Stimulated activated CD4-positive, alpha-beta T cell treated with anti-CD3 and anti-CD28 coated beads, Interleukin-12 subunit alpha, Interleukin-12 subunit beta, amount 100 ng/mL, for 24 hours (primary cell): ENCODE data around the gene SDHB.
"Not testable (repeated sequence)": the region's sequence is repeated elsewhere in the genome, so short reads cannot be mapped to it uniquely, and the experiment has no call there.

ENCODE experiments used
- DNase-seq, 2 experiments: peaks; one replicate each; pipeline ENCODE4 v3.0.0-alpha.2; 2020; ENCODE audit warnings: low read depth in 2 of 2

The SDHB gene

DNA sequence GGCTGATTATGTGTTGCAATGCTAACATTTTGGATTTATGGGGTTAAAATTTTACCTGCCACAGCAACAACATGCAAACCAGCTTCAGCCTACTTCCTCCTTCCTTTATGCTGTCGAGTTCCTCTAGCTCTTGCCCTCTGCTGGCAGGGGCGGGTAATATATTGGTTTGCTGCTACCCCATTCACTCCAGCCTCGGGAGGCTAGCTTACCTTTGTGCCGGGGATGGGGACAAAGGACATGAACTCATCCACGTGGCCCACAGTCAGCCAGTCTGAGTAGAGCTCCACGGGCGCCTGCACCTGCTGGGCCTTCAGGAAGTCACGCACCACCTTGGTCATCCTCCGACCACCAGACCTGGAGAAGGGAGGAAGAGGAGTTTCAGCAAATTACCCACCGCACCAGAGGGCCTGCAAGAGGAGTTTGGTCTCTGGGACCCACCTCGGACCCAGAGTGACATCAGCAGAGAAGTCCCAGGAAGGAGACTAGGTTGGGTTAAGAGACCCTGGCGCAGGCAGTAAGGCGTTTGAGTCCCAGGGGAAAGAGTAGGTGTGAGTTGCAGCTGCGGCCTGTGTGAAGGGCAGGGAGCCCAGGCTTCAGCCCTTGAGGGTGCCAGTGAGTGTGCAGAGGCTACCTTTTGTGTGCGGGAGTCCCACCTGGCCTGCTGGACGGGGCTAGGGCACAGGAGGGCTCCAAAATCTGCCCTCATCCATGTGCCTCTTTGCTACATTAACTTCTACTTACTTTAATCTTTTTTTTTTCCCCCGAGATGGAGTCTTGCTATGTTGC, 21.8 kb upstream of the SDHB start:
- no peak for DNase-seq

DNA sequence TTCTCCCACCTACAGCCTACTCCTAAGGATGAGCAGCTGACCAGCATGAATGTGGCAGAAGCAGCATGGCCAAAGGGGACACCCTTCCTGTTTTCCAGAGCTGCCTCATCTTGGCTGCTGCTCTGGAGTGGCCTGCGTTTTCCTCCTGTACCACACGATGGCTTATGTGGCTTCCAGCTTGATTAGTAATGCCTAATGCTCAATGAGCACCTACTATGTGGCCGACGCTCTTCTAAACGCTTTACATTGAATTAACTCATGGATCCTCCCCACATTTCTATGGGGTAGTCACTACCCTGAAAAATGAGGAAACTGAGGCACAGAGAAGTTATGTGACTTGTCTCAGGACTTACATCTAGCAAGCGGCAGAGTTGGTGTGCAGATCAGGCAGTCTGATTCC, 18.0 kb upstream of the SDHB start:
- DNase-seq, result no peak

DNA sequence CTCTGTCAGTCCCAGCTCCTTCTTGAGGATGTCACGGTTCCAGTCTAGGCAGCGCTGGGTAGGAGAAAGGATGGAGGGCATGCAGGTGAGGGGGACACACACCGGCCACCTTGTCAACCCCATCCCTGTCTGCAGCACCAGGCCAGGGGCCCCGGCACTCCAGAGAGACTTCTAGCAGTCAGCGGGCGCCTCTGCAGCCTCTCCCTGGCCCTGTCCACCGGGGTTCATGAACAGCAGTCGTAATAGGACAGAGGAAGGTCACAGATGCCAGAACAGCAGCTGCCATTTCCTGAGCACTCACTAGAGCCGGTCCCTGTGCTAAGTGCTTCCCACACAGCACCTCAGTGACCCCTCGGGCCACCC, 16.3 kb upstream of the SDHB start:
- DNase-seq, result no peak

DNA sequence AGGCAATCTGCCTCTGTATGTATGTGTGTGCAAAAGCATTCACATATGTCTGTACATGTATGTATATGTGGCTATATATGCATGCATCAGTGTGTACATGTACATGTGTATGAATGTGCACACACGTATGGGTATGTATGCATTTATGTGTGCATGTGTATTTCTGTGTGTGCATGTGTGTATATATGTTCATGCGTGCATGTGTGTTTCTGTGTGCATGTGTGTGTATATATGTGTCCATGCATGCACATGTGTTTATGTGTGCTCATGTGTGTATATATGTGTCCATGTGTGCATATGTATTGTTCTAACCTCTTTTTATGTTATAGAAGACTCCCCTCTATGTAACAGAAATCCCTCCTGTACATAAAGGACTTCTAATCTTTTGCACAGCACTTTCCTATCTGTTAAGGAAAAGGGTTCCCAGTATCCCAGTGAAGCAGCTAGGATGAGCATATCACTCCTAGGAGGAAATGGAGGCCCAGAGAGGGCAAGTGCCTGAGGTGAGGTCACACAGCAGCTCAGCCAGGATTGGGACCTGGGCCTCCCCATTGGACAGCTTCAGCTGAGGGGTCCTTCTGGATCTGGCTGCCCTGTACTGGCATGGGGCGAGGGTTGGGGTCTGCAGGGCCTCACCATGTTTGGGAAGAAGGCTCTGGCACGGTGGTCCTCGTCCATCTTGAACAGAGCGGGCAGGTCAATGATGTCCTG, 15.8 kb upstream of the SDHB start:
- DNase-seq, result no peak

DNA sequence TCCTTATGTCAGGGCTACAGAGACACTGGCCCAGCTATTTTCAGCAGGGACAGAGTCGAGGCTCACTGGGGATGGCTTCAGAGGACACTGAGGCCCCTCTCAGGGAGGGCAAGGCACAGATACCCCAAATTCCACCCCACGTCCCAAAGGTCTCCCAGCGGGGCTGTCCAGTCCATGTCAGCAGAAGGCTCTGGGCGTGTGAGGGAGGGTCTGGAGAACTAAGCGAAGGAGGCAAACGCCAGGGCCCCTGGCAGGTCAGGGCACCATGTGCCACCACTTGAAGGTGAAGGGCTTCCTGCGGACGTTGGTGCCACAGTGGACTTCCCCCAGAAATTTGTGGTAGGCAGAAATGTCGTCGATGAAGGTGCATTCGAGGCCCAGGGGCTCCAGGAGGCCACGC, 15.0 kb upstream of the SDHB start:
- DNase-seq, result no peak

DNA sequence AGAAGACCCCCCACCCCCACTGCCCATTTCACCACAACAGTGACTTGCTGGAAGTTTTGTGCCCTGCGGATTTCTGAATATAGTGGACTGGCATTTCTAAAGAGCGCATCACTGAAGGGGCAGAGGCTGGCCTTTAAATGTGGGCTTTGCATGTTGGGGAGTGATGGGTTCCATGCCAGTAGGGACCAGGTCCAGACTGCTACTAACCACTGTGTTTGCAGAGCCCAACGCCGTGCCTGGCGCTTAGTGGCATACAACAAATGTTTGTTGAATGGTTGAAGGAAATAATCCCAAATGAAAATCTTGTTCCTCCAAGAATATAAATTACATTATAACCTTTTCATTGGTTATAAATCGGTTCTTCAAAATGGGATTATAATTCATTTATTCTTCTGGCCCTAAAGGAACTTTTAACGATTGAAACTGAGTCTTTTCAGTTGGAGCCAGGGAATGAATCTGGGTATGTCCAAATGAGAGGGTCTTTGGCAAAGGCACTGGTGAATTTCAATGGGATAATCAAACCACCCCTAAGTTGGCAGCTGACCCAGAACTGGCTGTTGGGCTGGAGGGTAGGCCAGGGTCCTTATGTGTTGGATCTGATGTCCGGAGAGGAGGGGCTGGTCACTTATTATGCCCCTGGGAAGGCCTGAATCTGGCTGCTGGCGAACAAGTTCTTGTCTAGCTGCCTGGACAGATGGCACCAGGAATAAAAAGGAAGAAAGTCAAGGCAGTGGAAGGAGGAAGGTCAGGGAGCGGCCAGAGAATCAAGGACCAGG, 13.8 kb upstream of the SDHB start:
- no peak for DNase-seq

DNA sequence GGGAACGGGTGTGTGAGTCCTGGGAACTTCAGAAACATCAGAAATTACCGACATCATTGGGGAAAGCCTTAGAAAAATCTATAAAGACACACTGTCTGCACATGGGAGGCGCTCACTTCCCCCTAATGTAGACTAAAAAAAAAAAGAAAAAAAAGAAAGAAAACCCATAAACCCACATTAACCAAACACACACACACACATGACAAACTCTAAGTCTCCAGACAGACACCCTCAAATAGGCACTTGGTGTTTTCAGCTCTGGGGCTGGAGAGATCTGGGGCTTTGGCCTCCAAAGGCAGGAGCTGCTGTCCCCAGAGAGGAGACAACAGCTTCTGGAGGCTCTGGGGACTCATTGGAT, 13.2 kb upstream of the SDHB start:
- DNase-seq, result no peak

DNA sequence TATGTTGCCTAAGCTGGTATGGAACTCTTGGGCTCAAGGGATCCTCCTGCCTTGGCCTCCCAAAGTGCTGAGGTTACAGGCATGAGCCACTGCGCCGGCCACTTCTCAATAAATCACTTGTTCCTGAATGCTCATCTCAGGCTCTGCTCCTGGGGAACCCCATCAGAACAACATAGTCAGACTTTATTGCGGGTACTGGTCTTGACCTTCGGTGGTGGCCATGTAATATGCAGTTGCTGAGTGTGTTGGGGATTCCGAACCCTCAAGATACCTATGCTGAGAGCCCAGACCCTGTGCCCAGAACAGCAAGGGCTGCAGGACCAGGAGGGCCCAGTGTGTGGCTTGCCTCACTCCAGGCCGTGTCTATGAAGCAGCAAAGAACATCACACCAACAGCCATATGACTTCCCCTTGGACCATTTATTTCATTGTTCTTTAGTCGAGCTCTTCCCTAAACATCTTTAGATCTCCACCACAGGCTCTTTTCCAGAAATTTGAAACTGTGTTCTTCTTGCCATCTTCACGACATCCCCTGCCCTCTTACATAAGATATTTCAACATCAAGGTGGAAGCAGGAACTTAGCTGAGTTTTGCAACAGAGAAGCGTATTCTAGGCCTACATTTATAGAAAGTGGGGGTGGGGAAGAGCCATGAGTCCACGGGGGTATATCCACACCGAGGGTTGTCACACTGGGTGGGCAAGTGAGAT, 12.7 kb upstream of the SDHB start:
- DNase-seq, result no peak

DNA sequence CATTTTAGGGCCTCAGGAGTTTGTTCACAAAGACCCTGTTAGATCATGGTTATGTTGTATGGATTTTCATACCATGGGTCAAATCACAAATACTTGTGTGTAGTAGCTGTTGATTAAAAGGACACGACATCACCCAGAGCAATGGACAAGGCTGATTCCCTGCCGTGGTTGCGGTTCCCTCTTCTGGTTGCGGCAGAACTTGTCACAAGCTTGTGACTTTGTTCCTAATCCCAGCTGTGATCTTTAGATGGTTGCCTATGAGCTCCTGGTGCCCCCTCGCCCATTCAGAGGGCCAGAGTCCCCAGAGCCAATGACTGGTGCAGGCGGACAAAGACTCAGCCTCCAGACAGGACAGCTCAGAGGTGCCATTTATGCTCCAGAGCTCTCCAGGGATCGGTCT, 11.8 kb upstream of the SDHB start:
- DNase-seq, result no peak

DNA sequence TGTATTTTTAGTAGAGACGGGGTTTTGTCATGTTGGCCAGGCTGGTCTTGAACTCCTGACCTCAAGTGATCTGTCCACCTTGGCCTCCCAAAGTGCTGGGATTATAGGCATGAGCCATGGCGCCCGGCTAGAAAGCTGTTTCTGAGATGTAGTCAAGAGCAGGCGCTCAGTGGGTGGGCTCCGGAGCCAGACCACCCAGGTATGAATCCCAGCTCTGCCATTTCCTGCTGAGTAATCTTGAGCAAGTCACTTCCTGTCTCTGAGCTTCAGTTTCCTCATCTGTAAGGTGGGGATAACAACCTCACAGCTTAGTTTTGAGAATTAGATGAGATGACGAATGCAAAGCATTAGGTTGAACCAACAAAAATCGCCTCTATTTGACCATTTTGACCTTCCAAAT, 8.9 kb upstream of the SDHB start:
- not testable (repeated sequence) for DNase-seq

DNA sequence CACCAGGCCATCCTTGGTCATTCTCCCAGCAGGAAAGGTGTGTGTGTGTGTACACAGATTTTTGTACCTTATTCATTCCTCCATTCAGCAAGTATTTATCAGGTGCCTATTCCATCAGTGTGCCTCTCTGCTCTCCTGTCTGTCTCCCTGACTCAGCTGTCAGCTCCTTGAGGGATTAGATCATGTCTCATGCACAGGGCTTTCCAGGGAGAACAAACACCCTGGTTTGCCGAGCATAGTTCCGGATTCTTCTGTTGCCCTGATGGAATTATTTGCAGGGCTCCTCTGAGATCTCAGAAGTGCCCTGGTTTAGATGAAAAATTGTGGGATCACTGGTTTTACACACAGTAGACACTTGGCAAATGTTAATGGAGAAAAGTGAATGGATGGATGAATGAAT, 8.1 kb upstream of the SDHB start:
- DNase-seq, result no peak

DNA sequence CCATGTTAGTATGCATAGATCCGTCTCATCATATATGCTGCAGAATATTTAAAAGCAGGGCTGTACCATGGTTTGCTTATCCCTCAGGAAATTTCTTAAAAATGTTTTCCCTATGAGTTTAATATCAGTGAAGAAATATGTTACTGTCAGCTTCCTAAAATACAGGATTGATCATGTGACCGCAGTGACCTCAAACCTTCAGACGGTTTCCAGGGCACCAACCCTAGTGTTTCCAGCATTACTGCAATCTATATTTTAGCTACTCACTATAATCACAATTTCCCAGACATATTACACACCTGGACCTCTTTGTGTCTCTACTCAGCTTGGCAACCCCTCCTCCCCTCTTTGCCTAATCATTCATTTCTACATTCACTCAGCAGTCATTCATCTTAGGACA, 7.7 kb upstream of the SDHB start:
- no peak for DNase-seq

DNA sequence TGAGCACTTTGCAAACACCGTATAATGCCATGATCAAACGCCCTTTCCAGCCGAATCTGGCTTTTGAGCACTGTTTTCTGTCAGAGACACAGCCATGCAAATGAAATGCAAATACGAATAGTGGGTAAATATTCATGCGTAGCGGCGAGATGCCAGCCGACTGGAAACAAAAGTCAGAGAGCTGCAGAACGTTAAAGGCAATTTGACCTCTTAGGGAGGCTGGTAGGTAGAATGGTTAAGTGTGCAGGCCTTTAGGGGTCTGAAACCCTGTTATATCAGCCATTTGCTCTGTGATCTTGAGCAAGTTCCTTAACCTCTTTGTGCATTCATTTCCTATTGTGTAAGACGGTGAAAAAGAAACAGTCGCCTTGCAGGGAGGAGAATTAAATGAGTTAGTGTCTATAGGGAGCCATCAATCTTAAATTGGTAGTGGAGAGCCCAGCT, 6.5 kb upstream of the SDHB start:
- DNase-seq, result no peak

DNA sequence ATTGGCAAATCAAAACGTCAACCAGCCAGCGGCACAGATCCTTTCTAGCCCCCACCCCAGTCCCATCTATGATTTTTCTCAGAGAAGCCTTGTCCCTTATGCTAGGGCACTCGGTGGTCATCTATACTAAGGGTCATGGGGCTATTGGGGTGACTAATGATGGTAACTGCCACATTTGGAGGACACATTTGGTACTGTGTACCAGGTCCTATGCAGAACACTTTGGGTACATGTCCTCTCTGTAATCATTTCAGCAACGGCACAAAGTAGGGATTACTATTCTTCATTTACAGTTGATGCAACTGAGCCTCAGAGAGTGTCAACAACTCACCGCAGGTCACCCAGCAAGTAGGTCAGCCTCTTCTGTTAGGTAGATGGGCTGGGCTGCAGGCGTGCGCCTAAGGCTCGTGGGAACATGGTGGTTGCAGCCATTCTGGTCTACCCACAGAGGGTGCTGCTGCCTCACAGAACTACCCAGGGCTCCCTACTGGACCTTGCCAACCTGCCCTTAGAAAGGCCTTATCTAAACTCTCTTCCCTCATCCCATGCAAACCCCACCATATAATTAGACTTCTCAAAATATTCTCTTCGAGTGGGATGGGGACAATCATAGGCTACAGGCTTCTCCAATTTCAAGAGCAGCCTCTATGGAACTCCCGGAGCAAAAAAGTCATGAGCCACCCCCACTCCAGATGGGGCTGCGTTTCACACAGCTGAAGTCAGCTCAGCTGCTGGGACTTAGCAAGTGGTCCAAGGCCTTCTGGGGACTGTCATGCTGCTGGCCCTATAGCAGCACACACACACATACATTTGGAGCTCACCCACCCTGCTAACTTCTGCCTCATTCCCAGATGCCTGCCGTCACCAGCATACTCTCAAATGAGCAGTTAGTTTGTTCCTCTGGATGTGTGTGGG, 5.8 kb upstream of the SDHB start:
- peak in 1 of 2 experiments; percentile 16 for DNase-seq

DNA sequence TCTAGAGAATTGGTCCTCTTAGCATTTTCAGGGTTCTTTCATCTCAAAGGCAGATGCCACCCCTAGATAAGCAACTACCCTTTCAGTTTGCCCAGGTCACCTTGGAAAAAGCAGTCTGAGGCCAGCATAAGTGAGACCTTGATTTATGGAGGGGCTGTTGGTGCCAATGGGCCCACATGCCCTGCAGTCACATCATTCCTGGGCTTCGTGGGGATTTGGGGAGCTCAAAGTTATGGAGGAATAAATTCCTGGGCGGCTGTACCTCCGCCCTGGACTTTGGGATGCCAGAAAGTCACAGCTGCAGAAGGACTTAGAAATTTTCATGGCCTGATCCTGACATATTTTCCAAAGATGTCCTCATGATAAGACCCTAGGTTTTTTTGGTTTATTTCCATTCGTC, 2.7 kb upstream of the SDHB start:
- no peak for DNase-seq

DNA sequence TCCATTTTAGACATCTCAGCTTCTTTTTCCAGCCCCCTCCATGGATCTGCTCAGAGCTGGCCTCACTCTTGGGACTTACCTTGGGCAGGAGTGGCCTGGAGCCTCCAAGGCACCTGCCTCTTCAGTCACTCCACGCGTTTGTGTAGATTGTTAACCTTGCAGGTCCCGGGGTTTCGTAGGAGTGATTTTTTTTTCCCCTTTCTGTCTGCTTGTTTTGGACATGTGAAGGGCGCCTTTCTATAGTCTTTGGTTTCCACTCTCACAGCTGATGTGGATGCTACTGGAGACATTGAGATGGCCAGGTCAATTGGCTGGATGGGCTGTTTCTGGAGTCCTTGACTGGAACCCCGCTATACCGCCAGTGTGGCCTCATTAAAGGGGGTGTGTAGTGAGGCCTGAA, 2.0 kb upstream of the SDHB start:
- no peak for DNase-seq

DNA sequence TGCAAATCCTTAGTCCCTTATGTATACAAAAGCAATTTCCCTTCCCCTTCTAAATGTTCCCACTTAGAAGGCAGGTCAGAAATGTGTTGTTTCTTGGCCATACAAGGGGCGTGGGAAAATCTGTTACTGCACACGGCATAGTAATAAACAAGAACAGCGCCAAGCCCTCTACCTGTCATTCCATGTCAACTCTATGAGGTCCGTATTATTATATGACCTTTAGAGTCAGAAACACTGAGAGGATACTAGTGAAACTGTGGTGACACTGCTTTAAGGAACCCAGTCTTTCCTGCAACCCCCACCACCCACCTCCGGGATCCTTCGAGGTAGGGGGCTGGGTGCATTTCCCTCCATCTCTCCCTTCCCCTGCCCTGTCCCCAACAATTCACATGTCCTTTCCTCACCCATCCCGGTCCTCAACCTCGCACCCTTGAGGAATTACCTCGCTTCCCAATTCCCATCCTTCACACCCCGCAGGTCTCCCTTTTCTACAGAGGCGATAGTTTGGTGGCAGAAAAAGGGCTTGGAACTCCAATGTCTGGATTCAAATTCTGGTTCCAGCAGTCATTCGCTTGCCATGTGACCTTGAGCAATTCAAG, 647 bp downstream of the SDHB start:
- DNase-seq, result no peak

DNA sequence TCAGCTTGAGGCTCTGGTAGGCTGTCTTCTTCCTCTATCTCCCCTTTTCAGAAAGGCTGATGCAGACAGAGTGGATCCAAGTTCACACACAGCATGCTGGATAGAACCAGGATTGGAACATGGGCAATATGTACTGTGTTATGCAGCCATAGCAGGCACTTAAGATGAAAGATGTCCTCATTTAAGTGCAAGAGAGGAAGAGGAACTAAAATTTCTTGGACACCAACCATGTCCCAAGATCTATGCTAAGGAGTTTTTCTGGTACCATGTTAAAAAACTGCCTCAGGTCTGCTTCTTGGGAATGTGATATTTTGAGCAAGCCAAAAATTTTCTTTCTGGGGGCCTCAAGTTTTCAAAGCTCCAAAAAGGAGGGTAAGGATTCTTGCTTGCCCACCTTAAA, 1.2 kb downstream of the SDHB start:
- no peak for DNase-seq

DNA sequence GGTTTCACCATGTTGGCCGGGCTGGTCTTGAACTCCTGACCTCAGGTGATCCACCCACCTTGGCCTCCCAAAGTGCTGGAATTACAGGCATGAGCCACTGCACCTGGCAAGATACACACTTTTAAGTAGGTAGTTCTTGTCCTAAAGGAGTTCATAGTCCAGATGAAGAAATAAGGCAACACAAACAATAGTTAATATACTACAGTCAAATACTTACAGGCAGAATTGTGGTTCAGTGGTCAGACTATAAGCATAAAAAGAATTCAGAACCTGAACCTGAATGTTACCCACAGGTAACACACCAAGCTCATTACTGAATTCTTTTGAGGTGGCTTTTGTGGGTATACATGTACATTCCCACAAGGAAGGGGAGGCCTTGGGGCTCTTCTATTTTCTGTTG, 1.8 kb downstream of the SDHB start:
- DNase-seq, result no peak

DNA sequence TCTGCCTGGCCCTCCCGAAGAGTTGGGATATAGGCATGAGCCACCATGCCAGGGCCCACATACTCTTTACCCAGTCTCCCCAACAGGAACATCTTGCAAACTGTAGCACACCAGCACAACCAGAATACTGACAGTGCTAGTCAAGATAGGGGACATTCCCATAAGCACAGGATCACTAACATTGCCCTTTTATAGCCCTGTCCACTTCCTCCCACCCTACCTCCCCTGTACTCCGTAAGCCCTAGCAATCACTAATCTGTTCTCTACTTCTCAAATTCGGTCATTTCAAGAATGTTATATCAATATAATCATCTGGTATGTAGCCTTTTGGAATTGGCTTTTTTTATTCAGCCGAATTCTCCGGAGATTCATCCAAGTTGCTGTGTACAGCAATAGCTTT, 5.9 kb downstream of the SDHB start:
- no peak for DNase-seq

DNA sequence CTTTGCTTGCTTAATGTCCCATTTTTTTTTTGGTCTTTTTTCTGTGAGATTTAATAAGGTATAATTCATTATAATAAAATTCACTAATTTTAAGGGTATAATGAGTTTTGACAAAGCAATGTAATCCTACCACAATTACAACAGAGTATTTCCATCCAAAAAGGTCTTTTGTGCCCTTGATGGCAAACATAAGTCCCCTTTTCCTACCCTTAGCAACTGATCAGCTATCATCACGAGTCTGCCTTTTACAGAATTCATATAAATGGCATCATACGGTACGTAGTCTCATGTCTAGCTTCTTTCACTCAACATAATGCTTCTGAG, 7.5 kb downstream of the SDHB start:
- DNase-seq, result no peak
